ENCODE data around the gene C17orf113. TPM values are rescaled to one million over a fixed set of nuclear protein-coding genes. Genes with fewer than 3 reads are reported as not detected.
A peak's percentile ranks its signal among the peaks of the same experiment; 100 is the strongest.

The C17orf113 gene
- total and polyA plus RNA-seq, 2 of the 13 experiments (the other 11 are each of a cell fraction or from before 2014, with no cell fraction given) = 0.87 to 1.1 TPM

- TF ChIP-seq HOXA9 (CRISPR knock-in tag; IDR thresholded peaks at IDR 0.05; ENCODE audit: borderline replicate concordance) (no peak), PRPF4 (IDR thresholded peaks at IDR 0.05; ENCODE audit: low read depth, low read length, poor library complexity, severe bottlenecking) (no peak), ZBTB43 (CRISPR knock-in tag; conservative IDR thresholded peaks at IDR 0.05) (peak; percentile 89), ZNF883 (CRISPR knock-in tag; IDR thresholded peaks at IDR 0.05; ENCODE audit: not compliant biosample characterization) (peak; percentile 31), THAP11 (CRISPR knock-in tag; IDR thresholded peaks at IDR 0.05) (peak; percentile 95), ZNF724P (CRISPR knock-in tag; IDR thresholded peaks at IDR 0.05; ENCODE audit: borderline replicate concordance) (no peak; the same call in 1 of the 2 replicates), SMYD3 (CRISPR knock-in tag; IDR thresholded peaks at IDR 0.05) (peak; percentile 74; the same call in 1 of the 2 replicates), ZNF484 (CRISPR knock-in tag; IDR thresholded peaks at IDR 0.05; ENCODE audit: borderline replicate concordance, low read depth) (no peak), HDAC6 (IDR thresholded peaks at IDR 0.05; ENCODE audit: low read depth, low read length) (no peak), ZNF232 (CRISPR knock-in tag; IDR thresholded peaks at IDR 0.05; ENCODE audit: borderline replicate concordance) (peak; percentile 78), ARID3A (IDR thresholded peaks at IDR 0.05; ENCODE audit: low read depth, low read length) (no peak), PPARG (CRISPR knock-in tag; conservative IDR thresholded peaks at IDR 0.05) (peak; percentile 57; the same call in 1 of the 2 replicates), ZNF496 (CRISPR knock-in tag; IDR thresholded peaks at IDR 0.05; ENCODE audit: insufficient replicate concordance) (no peak), TARDBP (CRISPR knock-in tag; IDR thresholded peaks at IDR 0.05) (peak; percentile 94), ETV6 (CRISPR knock-in tag; conservative IDR thresholded peaks at IDR 0.05) (peak; percentile 84; the same call in 1 of the 2 replicates), TMF1 (CRISPR knock-in tag; IDR thresholded peaks at IDR 0.05; ENCODE audit: low read depth) (peak; percentile 92), CENPBD1 (CRISPR knock-in tag; IDR thresholded peaks at IDR 0.05; ENCODE audit: borderline replicate concordance, low read depth) (no peak; the same call in 1 of the 2 replicates), SRSF1 (optimal IDR thresholded peaks at IDR 0.05; ENCODE audit: low read depth, low read length) (peak; percentile 86), PITX1 (CRISPR knock-in tag; IDR thresholded peaks at IDR 0.05) (peak; percentile 62; the same call in 1 of the 2 replicates), SIX4 (CRISPR knock-in tag; IDR thresholded peaks at IDR 0.05) (peak; percentile 43; the same call in 1 of the 2 replicates), THRA (CRISPR knock-in tag; IDR thresholded peaks at IDR 0.05; ENCODE audit: borderline replicate concordance) (peak; percentile 68), ATRX (CRISPR knock-in tag; IDR thresholded peaks at IDR 0.05; ENCODE audit: borderline replicate concordance) (no peak; the same call in 1 of the 2 replicates), GABPB1 (CRISPR knock-in tag; IDR thresholded peaks at IDR 0.05) (peak; percentile 100), ZNF777 (CRISPR knock-in tag; IDR thresholded peaks at IDR 0.05) (peak; percentile 83), RELA (CRISPR knock-in tag; IDR thresholded peaks at IDR 0.05) (peak; percentile 88)
Observed at GRCh38 chr17:42016941-42017865, 33.2 kb downstream of the C17orf113 start, which contains the start of gene DNAJC7 (continued).

All from HepG2 (cell line).